Esophagus squamous epithelium (tissue), 5 donors: ENCODE measurements around the gene ADRA2B. TPM values are rescaled to one million over a fixed set of nuclear protein-coding genes. Genes with fewer than 3 reads are reported as not detected.

ENCODE experiments used
- DNase-seq: peaks from one replicate; lab custom pipeline; 2025; lab: John Stamatoyannopoulos, UW
- H3K27ac ChIP-seq, 4 donors: fragments of 200-600 bp; sonication (generic); one replicate each; pipeline ENCODE4 v1.5.1; 2016 to 2019; ENCODE audit warnings: mild to moderate bottlenecking in 1 of 4
- H3K27me3 ChIP-seq, 4 donors: fragments of 200-600 bp; sonication (generic); 1 replicate in 3 of 4; 2 replicates in 1 of 4; pipeline versions ENCODE4 v1.5.1 to v1.6.0; 2017 to 2021; ENCODE audit warnings: antibody characterized with exemption in 1 of 4
- H3K36me3 ChIP-seq, 3 donors: fragments of 200-600 bp; sonication (generic); one replicate each; pipeline ENCODE4 v1.5.1; 2016 to 2019
- H3K4me1 ChIP-seq, 3 donors: fragments of 200-600 bp; sonication (generic); one replicate each; pipeline ENCODE4 v1.5.1; 2017 to 2019
- H3K4me3 ChIP-seq, 4 donors: fragments of 200-600 bp; sonication (generic); 1 replicate in 3 of 4; 2 replicates in 1 of 4; pipeline ENCODE4 v1.5.1; 2016 to 2019; ENCODE audit warnings: mild to moderate bottlenecking in 2 of 4, moderate library complexity in 1 of 4
- H3K9me3 ChIP-seq, 3 donors: fragments of 200-600 bp; sonication (generic); one replicate each; pipeline ENCODE4 v1.5.1; 2016 to 2019
- POLR2A ChIP-seq, 4 donors: fragments of 450-650 bp; IDR thresholded peaks; one replicate each; pipeline ENCODE4 v1.6.1; 2017; ENCODE audit warnings: antibody characterized with exemption in 4 of 4, mild to moderate bottlenecking in 4 of 4, moderate library complexity in 3 of 4
- WGBS, 2 donors: methylation state at CpG; one replicate each; pipeline ENCODE4 v1.1.5; 2018; 5-methylcytosine and 5-hydroxymethylcytosine counted together
- intact Hi-C: fragments of 100-400 bp; cut with DNase I; formaldehyde crosslinking; loops from one replicate; pipeline ENCODE4 v1.15.0; 2022
- total RNA-seq, 4 donors: library from RNA; depleted of rRNA; stranded (reverse); fragments of >200 nt; gene quantifications; one replicate each; pipeline ENCODE4 v1.1.0, GENCODE V29; 2016
- TF ChIP-seq, protein P1 (sequence below), 6 experiments: fragments of 450-650 bp in 4 of 6; fragments of 200-600 bp in 2 of 6; sonication (generic) in 2 of 6; IDR thresholded peaks; one replicate each; pipeline ENCODE4 v1.5.1; 2016 to 2019; ENCODE audit warnings: antibody characterized with exemption in 6 of 6, mild to moderate bottlenecking in 4 of 6, moderate library complexity in 4 of 6
- donor health status: DM: yes; HTN: yes; CAD: no.

Gene ADRA2B
- total RNA-seq, 4 donors from 2014 or later = 0.04 to 1.2 (median 0.38) TPM; not detected in 1

DNA sequence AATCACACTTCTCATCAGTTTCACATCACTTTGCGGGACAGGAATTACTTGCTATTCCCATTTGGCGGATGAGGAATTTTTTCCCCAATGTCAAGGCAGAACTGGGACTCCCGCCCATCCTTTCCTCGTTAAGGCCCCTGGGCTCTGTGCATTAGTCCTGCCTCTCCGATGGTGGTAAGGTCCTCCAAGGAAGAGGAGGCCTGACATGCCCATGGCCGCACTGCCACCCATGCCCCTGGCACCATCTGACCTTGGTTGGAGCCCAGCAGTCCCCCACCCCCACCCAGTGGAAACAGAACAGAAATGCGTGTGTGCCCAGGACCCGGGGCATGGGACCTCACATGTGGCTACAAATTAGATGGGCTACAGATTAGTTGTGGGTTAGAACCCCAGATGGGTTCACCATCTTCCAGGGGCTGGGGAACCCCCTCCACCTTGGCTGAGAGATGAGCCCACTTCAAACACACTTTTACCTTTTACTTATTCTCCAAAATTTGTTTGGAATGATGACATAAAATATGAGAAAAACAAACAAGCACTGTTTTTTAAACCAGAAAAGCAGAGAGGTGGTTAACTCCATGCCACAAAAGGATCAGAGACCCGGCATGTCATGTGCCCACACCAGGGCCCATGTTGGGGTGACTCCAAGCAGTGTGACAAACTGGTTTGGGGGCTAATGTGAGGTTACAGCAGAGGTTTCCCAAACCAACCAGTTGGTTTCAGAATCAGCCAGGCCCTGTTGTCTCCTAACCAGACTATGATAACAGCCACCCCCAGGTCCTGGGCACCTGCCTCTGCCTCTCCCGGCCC, 39.8 kb upstream of the ADRA2B start:
- Histone ChIP-seq H3K27ac (no peak overlapping the region), H3K36me3 (no peaks in the 10 kb centered on the region), H3K9me3 (no peaks in the 10 kb centered on the region), H3K4me1 (peaks cover 0 to 5% (median 0%) of the 10 kb centered on the region in 3 donors), H3K4me3 (no peak overlapping the region), H3K27me3 (peaks cover 0 to 23% (median 0%) of the 10 kb centered on the region in 4 donors)
- 67 to 83% methylated on average over 6 to 7 of the region's 10 CpGs for whole genome bisulfite sequencing, 2 donors
- intact Hi-C loops = no loop called here
- no peak for DNase-seq
- TF ChIP-seq, protein P1, sequence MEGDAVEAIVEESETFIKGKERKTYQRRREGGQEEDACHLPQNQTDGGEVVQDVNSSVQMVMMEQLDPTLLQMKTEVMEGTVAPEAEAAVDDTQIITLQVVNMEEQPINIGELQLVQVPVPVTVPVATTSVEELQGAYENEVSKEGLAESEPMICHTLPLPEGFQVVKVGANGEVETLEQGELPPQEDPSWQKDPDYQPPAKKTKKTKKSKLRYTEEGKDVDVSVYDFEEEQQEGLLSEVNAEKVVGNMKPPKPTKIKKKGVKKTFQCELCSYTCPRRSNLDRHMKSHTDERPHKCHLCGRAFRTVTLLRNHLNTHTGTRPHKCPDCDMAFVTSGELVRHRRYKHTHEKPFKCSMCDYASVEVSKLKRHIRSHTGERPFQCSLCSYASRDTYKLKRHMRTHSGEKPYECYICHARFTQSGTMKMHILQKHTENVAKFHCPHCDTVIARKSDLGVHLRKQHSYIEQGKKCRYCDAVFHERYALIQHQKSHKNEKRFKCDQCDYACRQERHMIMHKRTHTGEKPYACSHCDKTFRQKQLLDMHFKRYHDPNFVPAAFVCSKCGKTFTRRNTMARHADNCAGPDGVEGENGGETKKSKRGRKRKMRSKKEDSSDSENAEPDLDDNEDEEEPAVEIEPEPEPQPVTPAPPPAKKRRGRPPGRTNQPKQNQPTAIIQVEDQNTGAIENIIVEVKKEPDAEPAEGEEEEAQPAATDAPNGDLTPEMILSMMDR (IDR thresholded peaks at IDR 0.05) = no peak
- no peak for TF ChIP-seq POLR2A (IDR thresholded peaks at IDR 0.05)

DNA sequence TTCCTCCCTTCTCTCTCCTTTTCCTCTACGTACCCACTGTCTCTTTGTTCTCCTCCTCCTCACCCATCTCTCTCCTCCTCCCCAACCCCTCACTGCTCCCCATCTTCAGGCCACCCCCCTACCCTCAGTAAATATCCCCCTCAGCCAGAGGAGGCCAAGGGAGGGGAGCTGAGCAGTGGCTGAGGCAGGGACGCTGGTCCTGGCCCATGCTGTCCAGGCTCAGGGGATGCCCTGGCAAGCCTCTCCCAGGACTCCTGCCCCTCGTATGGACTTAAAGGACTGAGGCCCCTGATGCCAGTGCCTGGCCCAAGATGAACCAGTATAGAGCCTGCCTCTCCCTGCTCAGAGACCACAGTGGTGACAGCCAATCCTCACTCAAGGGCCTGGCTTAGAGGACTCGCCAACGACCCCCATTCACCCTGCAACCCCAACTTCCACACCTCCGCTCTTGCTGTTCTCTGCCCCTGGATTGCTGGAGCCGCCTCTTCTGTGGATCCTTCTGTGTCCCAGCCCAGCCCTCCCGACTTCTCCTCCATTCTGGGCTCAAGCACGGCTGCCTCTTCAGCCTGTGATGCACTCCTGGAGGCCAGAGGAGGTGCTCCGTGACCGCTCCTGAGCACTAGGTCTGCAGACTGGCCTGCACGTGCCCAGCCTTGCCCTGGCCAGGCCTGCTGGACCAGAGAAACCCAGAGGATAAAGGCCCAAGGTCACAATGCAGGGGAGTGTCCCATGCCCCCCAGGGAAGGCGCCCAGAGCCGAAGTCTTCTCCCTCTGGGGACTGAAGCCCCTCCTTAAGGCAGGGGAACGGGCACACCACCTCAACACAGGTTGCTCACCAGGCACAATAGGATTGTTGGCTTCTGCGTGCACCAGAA, 38.4 kb upstream of the ADRA2B start:
- WGBS, 2 donors = 90 to 93% methylated on average over 5 to 6 of the region's 16 CpGs
- DNase-seq = no peak
- no peak overlapping the region for H3K27ac ChIP-seq
- peaks cover 0 to 23% (median 0%) of the 10 kb centered on the region in 4 donors for H3K27me3 ChIP-seq
- no peaks in the 10 kb centered on the region for H3K36me3 ChIP-seq
- intact Hi-C loops = no loop called here
- no peaks in the 10 kb centered on the region for H3K9me3 ChIP-seq
- H3K4me3 ChIP-seq = no peak overlapping the region
- H3K4me1 ChIP-seq = peaks cover 0 to 5% (median 0%) of the 10 kb centered on the region in 3 donors
- TF ChIP-seq, protein P1 (IDR thresholded peaks at IDR 0.05) = no peak
- TF ChIP-seq POLR2A (IDR thresholded peaks at IDR 0.05) = no peak

DNA sequence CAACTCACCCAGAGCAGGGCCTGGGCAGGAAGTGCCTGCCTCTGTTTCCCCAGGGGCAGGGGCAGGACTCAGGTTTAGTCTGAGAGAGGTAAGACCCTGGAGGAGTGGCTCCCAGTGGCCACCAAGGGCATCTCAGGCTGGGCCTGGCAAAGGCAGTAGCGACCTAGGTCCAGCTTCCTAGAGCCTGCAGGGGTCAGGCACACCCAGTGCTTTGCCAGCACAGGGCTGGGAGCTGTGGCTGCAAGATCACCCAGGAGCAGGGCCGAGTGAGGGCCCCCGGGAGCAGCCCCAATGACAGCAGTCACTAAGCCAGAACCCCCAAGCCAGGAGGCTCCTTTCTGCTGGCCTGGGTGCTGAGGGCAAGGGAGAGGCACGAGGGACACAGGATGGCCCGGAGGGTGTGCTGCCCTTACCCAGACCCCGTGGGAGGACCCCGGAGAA, 37.6 kb upstream of the ADRA2B start:
- WGBS, 2 donors = 59 to 60% methylated on average over 3 to 4 of the region's 7 CpGs
- DNase-seq = no peak
- Histone ChIP-seq H3K4me1 (peaks cover 0 to 6% (median 0%) of the 10 kb centered on the region in 3 donors), H3K36me3 (no peaks in the 10 kb centered on the region), H3K27me3 (peaks cover 0 to 22% (median 0%) of the 10 kb centered on the region in 4 donors), H3K4me3 (no peak overlapping the region), H3K9me3 (no peaks in the 10 kb centered on the region), H3K27ac (no peak overlapping the region)
- intact Hi-C loops = no loop called here
- TF ChIP-seq, protein P1 (IDR thresholded peaks at IDR 0.05) = no peak
- no peak for TF ChIP-seq POLR2A (IDR thresholded peaks at IDR 0.05)

DNA sequence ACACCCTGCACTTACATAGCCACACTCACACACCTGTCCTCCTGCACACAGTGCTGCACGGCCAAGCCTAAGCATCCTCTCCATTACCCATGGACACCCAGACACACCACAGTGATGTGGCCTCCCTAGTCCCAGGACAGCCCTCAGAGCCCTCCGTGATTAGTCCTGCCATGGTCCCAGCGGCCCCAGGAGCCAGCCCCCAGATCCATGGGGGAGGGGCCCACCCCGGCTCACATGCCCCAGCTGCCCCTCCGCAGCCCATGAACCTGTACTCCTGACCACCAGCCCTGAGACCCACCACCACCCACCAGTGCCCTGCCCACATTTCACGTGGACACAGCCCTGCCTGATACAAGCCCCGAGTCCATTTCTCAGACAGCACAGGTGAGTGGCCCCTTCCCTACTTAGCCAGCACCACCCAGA, 36.9 kb upstream of the ADRA2B start:
- 90% methylated on average over 2 of the region's 7 CpGs; no CpG with 5 or more reads in 1 of the 2 donors for WGBS, 2 donors

More for the DNA sequence above, 36.9 kb upstream of the ADRA2B start:
- H3K4me3 ChIP-seq = no peak overlapping the region
- no peak for TF ChIP-seq POLR2A (IDR thresholded peaks at IDR 0.05)
- TF ChIP-seq, protein P1 (IDR thresholded peaks at IDR 0.05) = no peak
- no peaks in the 10 kb centered on the region for H3K9me3 ChIP-seq
- H3K4me1 ChIP-seq = peaks cover 6 to 14% (median 6%) of the 10 kb centered on the region in 3 donors
- no peaks in the 10 kb centered on the region for H3K36me3 ChIP-seq
- peaks cover 0 to 15% (median 0%) of the 10 kb centered on the region in 4 donors for H3K27me3 ChIP-seq
- H3K27ac ChIP-seq = no peak overlapping the region
- no peak for DNase-seq
- intact Hi-C loops = no loop called here
